CD4-positive, alpha-beta T cell (primary cell): ENCODE data around the gene MCEMP1. TPM values are rescaled to one million over a fixed set of nuclear protein-coding genes. Genes with fewer than 3 reads are reported as not detected.

Experiments used
- ATAC-seq: fragments of 200-7000 bp; cut with Tn5 transposase; one replicate; pipeline ENCODE4 v1.10.0; 2022; ENCODE audit warnings: mild to moderate bottlenecking; ENCODE audit not compliant: poor library complexity
- CTCF ChIA-PET: fragments of 350-600 bp; sonication (Branson Sonifier 250); formaldehyde crosslinking; loops from one replicate; lab custom pipeline; 2021; ENCODE audit warnings: antibody characterized with exemption, inconsistent platforms; lab: Charles Lee
- POLR2A ChIA-PET: fragments of 350-600 bp; sonication (Branson Sonifier 250); formaldehyde crosslinking; loops from one replicate; lab custom pipeline; 2021; ENCODE audit warnings: antibody characterized with exemption, inconsistent platforms; lab: Charles Lee
- DNase-seq, 14 experiments: peaks; one replicate each; pipeline ENCODE4 v3.0.0-alpha.2; 2013 to 2020; ENCODE audit warnings: mixed read lengths in 2 of 14
- H3K27ac ChIP-seq, 2 donors: one replicate each; pipeline versions ENCODE4 v1.5.1 to v1.7.0; 2013; ENCODE audit warnings: low read length in 2 of 2, low read depth in 1 of 2, mild to moderate bottlenecking in 1 of 2
- H3K27me3 ChIP-seq, 2 experiments: 1 replicate in 1 of 2; 2 replicates in 1 of 2; pipeline versions ENCODE4 v1.6.1 to v1.7.0; 2013; ENCODE audit warnings: low read length in 2 of 2, control low read depth in 1 of 2, mild to moderate bottlenecking in 1 of 2, moderate library complexity in 1 of 2; ENCODE audit not compliant: insufficient read depth in 2 of 2, control insufficient read depth in 1 of 2
- H3K36me3 ChIP-seq: one replicate; pipeline ENCODE4 v1.6.1; 2013; ENCODE audit warnings: low read length, control low read depth; ENCODE audit not compliant: insufficient read depth
- H3K4me1 ChIP-seq: one replicate; pipeline ENCODE4 v1.6.1; 2013; ENCODE audit warnings: low read length, control low read depth; ENCODE audit not compliant: insufficient read depth
- H3K4me3 ChIP-seq: one replicate; pipeline ENCODE4 v1.5.1; 2013; ENCODE audit warnings: mild to moderate bottlenecking, low read length, moderate library complexity
- H3K9me3 ChIP-seq, 2 experiments: 1 replicate in 1 of 2; 2 replicates in 1 of 2; pipeline versions ENCODE4 v1.6.1 to v1.7.0; 2013; ENCODE audit warnings: low read length in 2 of 2, mild to moderate bottlenecking in 2 of 2, control low read depth in 1 of 2, moderate library complexity in 1 of 2; ENCODE audit not compliant: control insufficient read depth in 1 of 2, insufficient read depth in 1 of 2
- H3K27ac Mint-ChIP-seq: one replicate; pipeline ENCODE4 v1.8.0; 2020; ENCODE audit warnings: mixed read lengths
- H3K27me3 Mint-ChIP-seq: one replicate; pipeline ENCODE4 v1.8.0; 2021; ENCODE audit warnings: mixed read lengths
- H3K36me3 Mint-ChIP-seq: one replicate; pipeline ENCODE4 v1.8.0; 2021; ENCODE audit warnings: low read depth, mixed read lengths
- H3K4me1 Mint-ChIP-seq: one replicate; pipeline ENCODE4 v1.8.0; 2021; ENCODE audit warnings: low read depth, mixed read lengths
- H3K4me3 Mint-ChIP-seq: one replicate; pipeline ENCODE4 v1.8.0; 2020; ENCODE audit warnings: mild to moderate bottlenecking, mixed read lengths
- H3K9me3 Mint-ChIP-seq: one replicate; pipeline ENCODE4 v1.8.0; 2020; ENCODE audit warnings: mixed read lengths
- CTCF ChIP-seq: fragments of 200-600 bp; IDR thresholded peaks from one replicate; pipeline ENCODE4 v1.8.0; 2022; ENCODE audit warnings: antibody characterized with exemption, mild to moderate bottlenecking
- intact Hi-C, 2 experiments: fragments of 100-400 bp; cut with DNase I in 1 of 2; cut with micrococcal nuclease in 1 of 2; formaldehyde crosslinking; loops; one replicate each; pipeline versions ENCODE4 v1.15.1 to v1.9.0; 2023 to 2025; cut with DNase I, micrococcal nuclease
- total RNA-seq, 174 experiments: library from RNA in 2 of 174; stranded (reverse) in 2 of 174; gene quantifications; one replicate each; pipeline ENCODE4 v1.2.3 and lab custom pipeline; 2021 to 2026

MCEMP1 gene
- total RNA-seq, 2 experiments from 2014 or later: 0.38 TPM; not detected in 1

DNA sequence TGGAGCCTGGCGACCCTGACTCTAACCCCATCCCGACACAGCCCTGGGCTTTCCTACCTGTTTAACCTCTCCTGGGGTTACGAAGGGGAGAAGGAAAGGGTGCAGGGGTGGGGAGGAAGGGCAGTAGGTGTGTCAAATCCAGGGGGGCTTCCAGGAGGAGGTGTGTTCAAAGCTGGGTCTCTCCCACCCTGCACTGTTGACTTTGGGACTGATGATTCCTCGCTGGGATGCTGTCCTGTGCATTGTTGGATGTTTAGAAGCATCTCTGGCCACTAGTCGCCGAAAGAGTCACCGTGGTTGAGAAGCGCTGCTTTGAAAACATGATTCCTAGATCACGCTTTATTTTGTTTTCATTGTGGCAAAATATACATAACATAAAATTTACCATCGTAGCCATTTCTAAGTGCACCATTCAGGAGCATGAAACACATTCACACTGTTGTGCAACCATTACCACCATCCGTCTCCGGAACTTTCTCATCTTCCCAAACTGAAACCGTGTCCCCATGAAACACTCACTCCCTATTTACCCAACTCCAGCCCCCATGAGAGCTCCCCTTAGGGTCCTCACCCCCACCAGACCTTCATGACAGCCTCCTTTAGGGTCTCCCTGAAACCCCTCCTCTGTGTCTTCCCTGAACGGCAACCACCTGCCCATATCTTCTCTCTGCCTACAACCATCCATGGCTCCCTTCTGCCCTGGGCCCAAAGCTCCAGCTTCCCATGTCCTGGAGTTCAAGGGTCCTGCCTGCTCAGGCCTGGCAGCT, 29.5 kb downstream of the MCEMP1 start:
- H3K27me3 ChIP-seq: no peaks in the 10 kb centered on the region
- no peaks in the 10 kb centered on the region for H3K36me3 Mint-ChIP-seq
- peak overlapping the region; percentile 78 for H3K4me3 Mint-ChIP-seq
- H3K9me3 Mint-ChIP-seq: no peaks in the 10 kb centered on the region
- intact Hi-C loops: no loop called here
- DNase-seq (peak in 1 of 14 experiments; percentile 29), ATAC-seq (no peak)
- CTCF ChIA-PET: interaction anchor here (0.7 to 1.3 kb wide), 2 partner anchors 26 to 93 kb away, joined by 3 to 7 read pairs; partner anchors contain the start of gene TRAPPC5
- no peaks in the 10 kb centered on the region for H3K9me3 ChIP-seq
- H3K4me1 Mint-ChIP-seq: peaks cover 45% of the 10 kb centered on the region
- H3K27ac Mint-ChIP-seq: peak overlapping the region; percentile 97
- H3K27me3 Mint-ChIP-seq: no peaks in the 10 kb centered on the region
- peak overlapping the region; percentile 28 for H3K4me3 ChIP-seq
- TF ChIP-seq CTCF: no peak
- peaks cover 58% of the 10 kb centered on the region for H3K4me1 ChIP-seq
- H3K27ac ChIP-seq: peak overlapping the region; percentile 80 to 83
- no peaks in the 10 kb centered on the region for H3K36me3 ChIP-seq
- POLR2A ChIA-PET: interaction anchor here (0.8 to 3.1 kb wide), 6 partner anchors 13 to 94 kb away, joined by 3 to 29 read pairs (median 4); partner anchors contain the start of genes PET100, TRAPPC5 and XAB2

GRCh38 chr19:7706955-7707456, 30.1 kb downstream of the MCEMP1 start:
- Mint-ChIP-seq H3K27ac (peak overlapping the region; percentile 97), H3K36me3 (no peaks in the 10 kb centered on the region), H3K4me3 (peak overlapping the region; percentile 78), H3K9me3 (no peaks in the 10 kb centered on the region), H3K4me1 (peaks cover 41% of the 10 kb centered on the region), H3K27me3 (no peaks in the 10 kb centered on the region)
- Histone ChIP-seq H3K9me3 (no peaks in the 10 kb centered on the region), H3K36me3 (no peaks in the 10 kb centered on the region), H3K4me1 (peaks cover 58% of the 10 kb centered on the region), H3K27me3 (no peaks in the 10 kb centered on the region), H3K4me3 (no peak overlapping the region), H3K27ac (peak overlapping the region; percentile 80 to 83)
- no peak for DNase-seq
- intact Hi-C loops: no loop called here
- TF ChIP-seq CTCF: no peak
- CTCF ChIA-PET: no interaction called here
- POLR2A ChIA-PET: interaction anchor here (1.7 to 3.1 kb wide), 2 partner anchors 21 to 26 kb away, joined by 3 to 29 read pairs; partner anchors contain the start of gene TRAPPC5
- no peak for ATAC-seq

GRCh38 chr19:7709932-7710460, 33.1 kb downstream of the MCEMP1 start:
- Mint-ChIP-seq H3K27ac (peak overlapping the region; percentile 34), H3K4me3 (no peak overlapping the region), H3K9me3 (no peaks in the 10 kb centered on the region), H3K36me3 (no peaks in the 10 kb centered on the region), H3K4me1 (peaks cover 27% of the 10 kb centered on the region), H3K27me3 (no peaks in the 10 kb centered on the region)
- POLR2A ChIA-PET: no interaction called here
- DNase-seq: no peak
- Histone ChIP-seq H3K27ac (no peak overlapping the region), H3K9me3 (no peaks in the 10 kb centered on the region), H3K4me3 (no peak overlapping the region), H3K36me3 (no peaks in the 10 kb centered on the region), H3K27me3 (no peaks in the 10 kb centered on the region), H3K4me1 (peaks cover 40% of the 10 kb centered on the region)
- TF ChIP-seq CTCF: no peak
- CTCF ChIA-PET: interaction anchor here (1.4 kb wide), 1 partner anchor 29 kb away, joined by 4 read pairs; the partner anchor contains the start of gene TRAPPC5
- ATAC-seq: no peak
- intact Hi-C loops: no loop called here
